HepG2 (cell line): ENCODE data around the gene MRPL48. TPM values are rescaled to one million over a fixed set of nuclear protein-coding genes. Genes with fewer than 3 reads are reported as not detected.
A peak's percentile ranks its signal among the peaks of the same experiment; 100 is the strongest.

Experiments used
- DDIT3 ChIP-seq: sonication (generic); formaldehyde crosslinking; IDR thresholded peaks from 2 replicates; pipeline ENCODE4 v1.4.0; 2020; ENCODE audit warnings: mild to moderate bottlenecking, missing genetic modification reagents
- DMTF1 ChIP-seq: sonication (generic); formaldehyde crosslinking; IDR thresholded peaks from 2 replicates; pipeline ENCODE4 v1.4.0; 2020; ENCODE audit warnings: mild to moderate bottlenecking, missing genetic modification reagents
- HIVEP1 ChIP-seq: sonication (generic); formaldehyde crosslinking; IDR thresholded peaks from 2 replicates; pipeline ENCODE4 v1.4.0; 2020; ENCODE audit warnings: mild to moderate bottlenecking, missing genetic modification reagents
- KAT7 ChIP-seq: IDR thresholded peaks from 2 replicates; pipeline ENCODE4 v1.6.1; 2018; ENCODE audit warnings: borderline replicate concordance, missing compliant biosample characterization
- MTA3 ChIP-seq: sonication (generic); formaldehyde crosslinking; IDR thresholded peaks from 2 replicates; pipeline ENCODE4 v1.4.0; 2020; ENCODE audit warnings: missing genetic modification reagents
- MTERF4 ChIP-seq: sonication (generic); formaldehyde crosslinking; IDR thresholded peaks from 2 replicates; pipeline ENCODE4 v1.8.0; 2023; ENCODE audit warnings: mild to moderate bottlenecking, missing genetic modification reagents
- RFX5 ChIP-seq: IDR thresholded peaks from 2 replicates; pipeline ENCODE4 v1.6.1; 2011; ENCODE audit warnings: low read depth, low read length, improper control_type of control experiment
- SIN3A ChIP-seq: IDR thresholded peaks from 2 replicates; pipeline ENCODE4 v1.6.1; 2011; ENCODE audit warnings: low read depth, mild to moderate bottlenecking, control low read depth, low read length, borderline replicate concordance
- SMYD3 ChIP-seq: sonication (generic); formaldehyde crosslinking; IDR thresholded peaks from 2 replicates; pipeline ENCODE4 v1.8.1; 2023; ENCODE audit warnings: mild to moderate bottlenecking, missing genetic modification reagents
- SYNCRIP ChIP-seq: fragments of 200-400 bp; formaldehyde crosslinking; IDR thresholded peaks from 2 replicates; pipeline ENCODE4 v1.6.1; 2018; ENCODE audit warnings: mild to moderate bottlenecking, low read depth, low read length; ENCODE audit not compliant: insufficient read depth
- ZBTB44 ChIP-seq: sonication (generic); formaldehyde crosslinking; IDR thresholded peaks from 2 replicates; pipeline ENCODE4 v1.4.0; 2020; ENCODE audit warnings: missing genetic modification reagents
- ZNF10 ChIP-seq: sonication (generic); formaldehyde crosslinking; IDR thresholded peaks from 2 replicates; pipeline ENCODE4 v1.4.0; 2020; ENCODE audit warnings: mild to moderate bottlenecking, low read depth, missing genetic modification reagents, borderline replicate concordance
- ZNF280D ChIP-seq: sonication (generic); formaldehyde crosslinking; IDR thresholded peaks from 2 replicates; pipeline ENCODE4 v1.5.1; 2020; ENCODE audit warnings: mild to moderate bottlenecking, missing genetic modification reagents
- ZNF644 ChIP-seq: IDR thresholded peaks from 2 replicates; pipeline ENCODE4 v1.6.1; 2016; ENCODE audit warnings: low read depth
- ZNF740 ChIP-seq: sonication (generic); formaldehyde crosslinking; IDR thresholded peaks from 2 replicates; pipeline ENCODE4 v1.4.0; 2020; ENCODE audit warnings: missing genetic modification reagents
- ZNF782 ChIP-seq: sonication (generic); formaldehyde crosslinking; IDR thresholded peaks from 2 replicates; pipeline ENCODE4 v1.4.0; 2020; ENCODE audit warnings: missing genetic modification reagents, mild to moderate bottlenecking, borderline replicate concordance
- ZSCAN25 ChIP-seq: sonication (generic); formaldehyde crosslinking; IDR thresholded peaks from 2 replicates; pipeline ENCODE4 v1.8.0; 2022; ENCODE audit warnings: mild to moderate bottlenecking, missing genetic modification reagents
- polyA plus RNA-seq, 8 experiments: library from polyadenylated mRNA; depleted of rRNA in 3 of 8; stranded (reverse) in 7 of 8; unstranded in 1 of 8; fragments of >200 nt; fragmentation: Illumina TruSeq in 4 of 8; extraction: Trizol in 4 of 8; gene quantifications; 2 replicates each; pipeline versions ENCODE4 v1.2.1 to v1.2.3, GENCODE V29; 2011 to 2016; ENCODE audit warnings: low read depth in 4 of 8, missing spikeins in 1 of 8, mixed read lengths in 1 of 8; ENCODE audit not compliant: insufficient read depth in 1 of 8
- total RNA-seq, 5 experiments: library from RNA; depleted of rRNA; stranded (reverse); fragments of >200 nt; fragmentation: Illumina TruSeq; extraction: Trizol; gene quantifications; 2 replicates each; pipeline ENCODE4 v1.2.3, GENCODE V29; 2016; ENCODE audit warnings: low read depth in 1 of 5

Gene MRPL48
- total and polyA plus RNA-seq, 2 of the 13 experiments (the other 11 are each of a cell fraction or from before 2014, with no cell fraction given): 61.2 to 67.9 TPM

GRCh38 chr11:73787643-73788558 is at the start of gene MRPL48 (continued):
- TF ChIP-seq SIN3A (peak; percentile 81; the same call in 1 of the 2 replicates), SYNCRIP (no peak), ZNF740 (CRISPR knock-in tag) (no peak), HIVEP1 (CRISPR knock-in tag) (peak; percentile 79; the same call in 1 of the 2 replicates), ZNF644 (CRISPR knock-in tag) (no peak), KAT7 (CRISPR knock-in tag) (peak; percentile 76), DDIT3 (CRISPR knock-in tag) (no peak), MTA3 (CRISPR knock-in tag) (no peak), MTERF4 (CRISPR knock-in tag) (peak; percentile 89), ZSCAN25 (CRISPR knock-in tag) (peak; percentile 81), ZBTB44 (no peak), ZNF782 (peak; percentile 85; the same call in 1 of the 2 replicates), ZNF280D (CRISPR knock-in tag) (no peak), RFX5 (no peak), SMYD3 (CRISPR knock-in tag) (0 out of 2 replicates have a peak, but pooled peaks have one; percentile 26), ZNF10 (CRISPR knock-in tag) (no peak), DMTF1 (CRISPR knock-in tag) (peak; percentile 85; the same call in 1 of the 2 replicates)
